K562 (cell line): ENCODE results near the gene CARD10. TPM values are rescaled to one million over a fixed set of nuclear protein-coding genes. Genes with fewer than 3 reads are reported as not detected.

Experiments used
- ATAC-seq: fragments of 200-7000 bp; cut with Tn5 transposase; 3 replicates; pipeline ENCODE4 v1.9.1; 2020; ENCODE audit warnings: moderate library complexity
- BruUV-seq: library from RNA; stranded (reverse); fragments of 400-500 nt; replicated peaks from 2 replicates; lab custom pipeline; 2021; lab: Mats Ljungman, UMichigan
- CTCF ChIA-PET: fragments of 300-600 bp; formaldehyde crosslinking; extraction: SDS; loops from one replicate; lab custom pipeline; 2021; ENCODE audit warnings: low intra/inter-chr PET ratio; lab: Yijun Ruan, JAX
- POLR2A ChIA-PET: fragments of 300-600, 350-650 bp; sonication (Branson Sonifier 250); formaldehyde crosslinking; extraction: SDS; loops from one replicate; lab custom pipeline; 2021; ENCODE audit warnings: antibody characterized with exemption, inconsistent platforms; lab: Yijun Ruan, JAX
- DNase-seq, 4 experiments: peaks; one replicate each; pipeline versions ENCODE4 v3.0.0 to v3.0.0-alpha.2; 2011 to 2018; ENCODE audit warnings: low spot score in 3 of 4, mixed read lengths in 3 of 4; ENCODE audit errors: extremely low read depth in 1 of 4
- FAIRE-seq: peaks from 2 replicates; lab custom pipeline; 2011; peaks lifted over from hg19 to GRCh38; lab: Jason Lieb, UNC
- H2AFZ ChIP-seq: 2 replicates; pipeline ENCODE4 v1.6.0; 2011; ENCODE audit warnings: low read depth, low read length, control low read depth, inconsistent platforms
- H3K27ac ChIP-seq: fragments of 200-600 bp; 3 replicates; pipeline ENCODE4 v1.8.0; 2011; ENCODE audit warnings: low read depth, mild to moderate bottlenecking, control low read depth, inconsistent platforms, low read length, moderate library complexity, mixed read lengths; ENCODE audit errors: extremely low read depth
- H3K27me3 ChIP-seq, 2 experiments: fragments of 300-600 bp in 1 of 2; 2 replicates in 1 of 2; 3 replicates in 1 of 2; pipeline versions ENCODE4 v1.6.0 to v1.8.0; 2011; ENCODE audit warnings: inconsistent platforms in 2 of 2, low read length in 2 of 2, mild to moderate bottlenecking in 1 of 2, mixed read lengths in 1 of 2, moderate library complexity in 1 of 2; ENCODE audit not compliant: control insufficient read depth in 2 of 2, insufficient read depth in 2 of 2
- H3K36me3 ChIP-seq: fragments of 300-600 bp; 3 replicates; pipeline ENCODE4 v1.8.0; 2011; ENCODE audit warnings: mild to moderate bottlenecking, low read length, inconsistent platforms; ENCODE audit not compliant: control insufficient read depth, insufficient read depth
- H3K4me1 ChIP-seq, 2 experiments: fragments of 200-600 bp in 1 of 2; replicated peaks in 1 of 2; 2 replicates in 1 of 2; 3 replicates in 1 of 2; pipeline versions ENCODE4 v1.5.1 to v1.8.0; 2011; ENCODE audit warnings: inconsistent platforms in 2 of 2, low read length in 2 of 2, mild to moderate bottlenecking in 1 of 2, mixed read lengths in 1 of 2, moderate library complexity in 1 of 2; ENCODE audit not compliant: control insufficient read depth in 2 of 2, insufficient read depth in 2 of 2
- H3K4me2 ChIP-seq: 2 replicates; pipeline ENCODE4 v1.6.1; 2011; ENCODE audit warnings: low read length, control low read depth, inconsistent platforms, mixed read lengths; ENCODE audit not compliant: insufficient read depth
- H3K4me3 ChIP-seq: fragments of 200-600 bp; sonication (generic), shearing (Covaris generic); 2 replicates; pipeline ENCODE4 v1.5.1; 2016; ENCODE audit warnings: control low read depth, inconsistent platforms
- H3K79me2 ChIP-seq: fragments of 200-600 bp; 3 replicates; pipeline ENCODE4 v1.8.0; 2011; ENCODE audit warnings: low read length, inconsistent platforms; ENCODE audit not compliant: control insufficient read depth, insufficient read depth
- H3K9ac ChIP-seq, 2 experiments: 2 replicates each; pipeline versions ENCODE4 v1.6.0 to v1.6.1; 2011; ENCODE audit warnings: low read depth in 2 of 2, low read length in 2 of 2, control low read depth in 1 of 2, inconsistent platforms in 1 of 2, mild to moderate bottlenecking in 1 of 2, mixed read lengths in 1 of 2; ENCODE audit not compliant: insufficient read depth in 1 of 2
- H3K9me1 ChIP-seq: one replicate; pipeline ENCODE4 v1.6.0; 2011; ENCODE audit warnings: inconsistent platforms, mild to moderate bottlenecking, low read length, moderate library complexity; ENCODE audit not compliant: control insufficient read depth, insufficient read depth
- H3K9me3 ChIP-seq: replicated peaks from 2 replicates; pipeline ENCODE4 v1.5.1; 2011; ENCODE audit warnings: low read depth, low read length, inconsistent platforms; ENCODE audit not compliant: control insufficient read depth, insufficient read depth
- H4K20me1 ChIP-seq: replicated peaks from 2 replicates; pipeline ENCODE4 v1.6.1; 2011; ENCODE audit warnings: low read length, inconsistent platforms, mixed read lengths; ENCODE audit not compliant: control insufficient read depth, insufficient read depth
- PHF8 ChIP-seq: fragments of 200-600 bp; sonication (generic); IDR thresholded peaks from 2 replicates; pipeline ENCODE4 v1.6.1; 2012; ENCODE audit warnings: mixed run types, mild to moderate bottlenecking, inconsistent platforms, low read length, moderate library complexity, borderline replicate concordance
- POLR2G ChIP-seq: fragments of 200-400 bp; formaldehyde crosslinking; IDR thresholded peaks from 2 replicates; pipeline ENCODE4 v1.6.1; 2017; ENCODE audit warnings: low read depth, mild to moderate bottlenecking, antibody characterized with exemption, low read length, moderate library complexity
- PTBP1 ChIP-seq: fragments of 200-400 bp; formaldehyde crosslinking; IDR thresholded peaks from 2 replicates; pipeline ENCODE4 v1.6.1; 2017; ENCODE audit warnings: low read depth, low read length
- SIX5 ChIP-seq, 2 experiments: IDR thresholded peaks; 2 replicates each; pipeline ENCODE4 v1.6.1; 2011; ENCODE audit warnings: low read length in 2 of 2, borderline replicate concordance in 1 of 2, low read depth in 1 of 2, mild to moderate bottlenecking in 1 of 2, moderate library complexity in 1 of 2; ENCODE audit not compliant: insufficient read depth in 1 of 2
- SMARCC2 ChIP-seq: fragments of 450-650 bp; IDR thresholded peaks from 2 replicates; pipeline ENCODE4 v1.6.1; 2017; ENCODE audit warnings: antibody characterized with exemption, moderate library complexity, mild to moderate bottlenecking, low read depth
- SMC3 ChIP-seq: conservative IDR thresholded peaks from 2 replicates; pipeline ENCODE4 v1.6.1; 2011; ENCODE audit warnings: low read depth, low read length, improper control_type of control experiment; ENCODE audit not compliant: insufficient read depth
- SRSF3 ChIP-seq: fragments of 200-400 bp; formaldehyde crosslinking; IDR thresholded peaks from 2 replicates; pipeline ENCODE4 v1.6.1; 2016; ENCODE audit warnings: mild to moderate bottlenecking, low read length, moderate library complexity; ENCODE audit not compliant: insufficient read depth
- TEAD2 ChIP-seq: fragments of 450-650 bp; IDR thresholded peaks from 2 replicates; pipeline ENCODE4 v1.6.1; 2016; ENCODE audit warnings: missing genetic modification characterization, control low read depth, missing compliant biosample characterization
- ZC3H8 ChIP-seq: fragments of 450-650 bp; IDR thresholded peaks from 2 replicates; pipeline ENCODE4 v1.6.1; 2017
- ZNF764 ChIP-seq: fragments of 250-450 bp; sonication (Bioruptor Pico); IDR thresholded peaks from 2 replicates; pipeline ENCODE4 v1.4.0; 2020; ENCODE audit warnings: low read depth, mild to moderate bottlenecking, moderate library complexity
- WGBS: fragments of 100-300 bp; shearing (Covaris generic); methylation state at CpG from one replicate; pipeline ENCODE4 v1.1.6; 2016; ENCODE audit warnings: low coverage, mixed read lengths; ENCODE audit not compliant: insufficient coverage; ENCODE audit errors: missing lambda C conversion rate; 5-methylcytosine and 5-hydroxymethylcytosine counted together
- in situ Hi-C: fragments of 300-500 bp; cut with MboI; formaldehyde crosslinking; loops from 4 replicates; pipeline ENCODE4 v1.15.0; 2018; ENCODE audit warnings: inconsistent platforms, mixed read lengths
- intact Hi-C: fragments of 100-400 bp; cut with micrococcal nuclease; formaldehyde crosslinking; loops from 2 replicates; pipeline ENCODE4 v1.14.2; 2022
- polyA plus RNA-seq, 8 experiments: library from polyadenylated mRNA; depleted of rRNA in 4 of 8; stranded (reverse) in 5 of 8; unstranded in 3 of 8; fragments of >200 nt; fragmentation: Nextera tagmentation in 2 of 8; fragmentation: Illumina TruSeq in 1 of 8; extraction: Ambion mirVana in 2 of 8; extraction: Trizol in 1 of 8; gene quantifications; 2 replicates each; pipeline versions ENCODE4 v1.2.1 to v1.2.3, GENCODE V29; 2011 to 2014; ENCODE audit warnings: inconsistent platforms in 1 of 8, missing spikeins in 1 of 8
- total RNA-seq, 7 experiments: library from RNA; depleted of rRNA in 6 of 7; stranded (reverse); fragments of >200 nt in 6 of 7; fragmentation: Illumina TruSeq in 2 of 7; extraction: Trizol in 2 of 7; gene quantifications; 2 replicates each; pipeline versions ENCODE4 v1.2.1 to v1.2.3, GENCODE V29; 2011 to 2021; ENCODE audit warnings: low replicate concordance in 1 of 7
- TF ChIP-seq, protein P1 (sequence below), 3 experiments: IDR thresholded peaks in 2 of 3; conservative IDR thresholded peaks in 1 of 3; 2 replicates each; pipeline ENCODE4 v1.5.1; 2011 to 2012; ENCODE audit warnings: low read length in 3 of 3, mild to moderate bottlenecking in 3 of 3, control low read depth in 2 of 3, improper control_type of control experiment in 1 of 3, inconsistent platforms in 1 of 3, low read depth in 1 of 3, mixed read lengths in 1 of 3, moderate library complexity in 1 of 3; ENCODE audit not compliant: insufficient read depth in 2 of 3

Gene CARD10
- total and polyA plus RNA-seq, 9 of the 15 experiments (the other 6 are each of a cell fraction or from before 2014, with no cell fraction given), result 0.13 to 5.8 (median 1.6) TPM

DNA sequence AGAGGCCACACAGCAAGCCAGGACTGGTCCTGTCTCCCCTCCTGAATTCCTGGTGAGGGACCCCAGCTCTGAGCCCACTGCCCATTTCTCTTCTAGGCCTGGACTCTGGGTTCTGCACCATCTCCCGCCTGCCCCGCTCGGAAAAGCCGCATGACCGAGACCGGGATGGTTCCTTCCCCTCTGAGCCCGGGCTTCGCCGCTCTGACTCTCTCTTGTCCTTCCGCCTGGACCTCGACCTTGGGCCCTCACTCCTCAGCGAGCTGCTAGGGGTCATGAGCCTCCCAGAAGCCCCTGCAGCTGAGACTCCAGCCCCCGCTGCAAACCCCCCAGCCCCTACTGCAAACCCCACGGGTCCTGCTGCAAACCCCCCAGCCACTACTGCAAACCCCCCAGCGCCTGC is 48.8 kb upstream of the CARD10 start:
- no TSS peak for BruUV-seq

DNA sequence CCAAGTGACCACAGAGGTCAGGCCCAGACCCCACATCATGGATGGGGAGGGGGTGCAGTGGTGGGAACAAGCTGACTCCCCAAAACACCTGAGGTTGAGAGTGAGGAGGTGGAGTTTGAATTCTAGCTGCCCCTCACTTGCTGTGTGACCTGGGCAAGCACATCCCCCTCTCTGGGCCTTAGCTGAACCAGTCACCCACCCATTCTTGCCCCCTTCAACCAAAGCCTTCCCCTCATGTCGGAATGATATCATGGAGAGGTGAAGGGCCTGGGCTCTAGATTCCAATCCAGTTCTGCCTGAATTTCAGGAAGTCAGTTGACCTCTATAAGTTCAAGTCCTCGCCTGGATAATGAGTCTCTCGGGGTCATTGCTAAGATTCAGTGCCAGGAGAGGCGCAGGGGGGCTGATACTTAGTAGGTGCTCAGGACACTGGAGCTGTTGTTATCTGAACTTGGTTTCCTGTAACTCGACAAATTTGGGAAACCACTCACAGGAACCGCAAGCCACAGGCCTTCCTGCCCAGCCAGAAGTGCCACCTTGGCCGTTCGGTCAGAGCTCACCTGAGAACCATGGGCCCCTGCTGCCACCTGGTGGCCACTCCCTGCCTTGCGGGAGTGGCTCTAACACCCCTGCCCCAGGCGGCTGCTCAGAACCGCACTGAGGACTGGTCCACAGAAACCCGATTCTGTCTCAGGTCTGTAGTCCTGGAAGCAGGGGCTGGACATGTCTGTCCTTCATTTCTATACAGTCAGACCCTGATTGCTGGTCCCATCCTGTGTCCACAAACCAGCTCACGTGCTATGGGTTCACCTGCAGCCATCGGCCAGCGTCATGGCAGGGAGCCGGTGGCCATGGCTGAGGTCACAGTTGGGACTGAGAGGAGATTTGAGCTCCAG is 47.9 kb upstream of the CARD10 start:
- Histone ChIP-seq H3K4me2 (no peak overlapping the region), H3K9me1 (peaks cover 8% of the 10 kb centered on the region), H2AFZ (no peak overlapping the region), H3K27ac (no peak overlapping the region), H3K9me3 (no peaks in the 10 kb centered on the region), H3K27me3 (no peaks in the 10 kb centered on the region), H3K79me2 (peaks cover 51% of the 10 kb centered on the region), H3K4me1 (peaks cover 25 to 50% of the 10 kb centered on the region in 2 experiments), H3K4me3 (no peak overlapping the region), H3K9ac (no peak overlapping the region), H3K36me3 (peaks cover 54% of the 10 kb centered on the region; the same call in 2 of the 3 replicates), H4K20me1 (peaks cover 59% of the 10 kb centered on the region)
- BruUV-seq, result no TSS peak
- CTCF ChIA-PET, result interaction anchor here (0.6 to 2.0 kb wide), 3 partner anchors 22 to 34 kb away, joined by 8 to 18 read pairs (median 11); no protein-coding TSS in a partner anchor
- intact Hi-C loops (loop anchor here (1.0 kb wide), 2 partner anchors 22 to 27 kb away; no protein-coding TSS in a partner anchor), in situ Hi-C loops (no loop called here)
- peak; percentile 49 for ATAC-seq
- peak; percentile 71 for FAIRE-seq
- POLR2A ChIA-PET, result interaction anchor here (0.5 to 3.0 kb wide), 16 partner anchors 9 to 293 kb away, joined by 3 to 17 read pairs (median 4); no protein-coding TSS in a partner anchor
- DNase-seq, result peak in 3 of 4 experiments; percentile 44 to 74 (median 66)
- WGBS, result 62% methylated on average over 16 of the region's 16 CpGs
- TF ChIP-seq POLR2G (peak; percentile 36; the same call in 1 of the 2 replicates), SIX5 (IDR thresholded peaks at IDR 0.05; ENCODE audit: borderline replicate concordance in 1 of 2, insufficient read depth in 1 of 2, low read depth in 1 of 2, low read length in 2 of 2) (no peak), TEAD2 (tag) (no peak), SMARCC2 (no peak), PHF8 (no peak), SMC3 (peak; percentile 83), PTBP1 (0 out of 2 replicates have a peak, but pooled peaks have one; percentile 15), ZNF764 (CRISPR knock-in tag) (no peak), SRSF3 (no peak)
- TF ChIP-seq, protein P1, sequence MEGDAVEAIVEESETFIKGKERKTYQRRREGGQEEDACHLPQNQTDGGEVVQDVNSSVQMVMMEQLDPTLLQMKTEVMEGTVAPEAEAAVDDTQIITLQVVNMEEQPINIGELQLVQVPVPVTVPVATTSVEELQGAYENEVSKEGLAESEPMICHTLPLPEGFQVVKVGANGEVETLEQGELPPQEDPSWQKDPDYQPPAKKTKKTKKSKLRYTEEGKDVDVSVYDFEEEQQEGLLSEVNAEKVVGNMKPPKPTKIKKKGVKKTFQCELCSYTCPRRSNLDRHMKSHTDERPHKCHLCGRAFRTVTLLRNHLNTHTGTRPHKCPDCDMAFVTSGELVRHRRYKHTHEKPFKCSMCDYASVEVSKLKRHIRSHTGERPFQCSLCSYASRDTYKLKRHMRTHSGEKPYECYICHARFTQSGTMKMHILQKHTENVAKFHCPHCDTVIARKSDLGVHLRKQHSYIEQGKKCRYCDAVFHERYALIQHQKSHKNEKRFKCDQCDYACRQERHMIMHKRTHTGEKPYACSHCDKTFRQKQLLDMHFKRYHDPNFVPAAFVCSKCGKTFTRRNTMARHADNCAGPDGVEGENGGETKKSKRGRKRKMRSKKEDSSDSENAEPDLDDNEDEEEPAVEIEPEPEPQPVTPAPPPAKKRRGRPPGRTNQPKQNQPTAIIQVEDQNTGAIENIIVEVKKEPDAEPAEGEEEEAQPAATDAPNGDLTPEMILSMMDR (IDR thresholded peaks at IDR 0.05 in 2 of 3, conservative IDR thresholded peaks at IDR 0.05 in 1 of 3; ENCODE audit: insufficient read depth in 2 of 3, low read depth in 1 of 3, low read length in 3 of 3), result peak; percentile 74 to 86 (median 75)

More for the DNA sequence above, 48.8 kb upstream of the CARD10 start:
- Histone ChIP-seq H3K9me1 (peaks cover 8% of the 10 kb centered on the region), H3K27me3 (no peaks in the 10 kb centered on the region), H4K20me1 (peaks cover 59% of the 10 kb centered on the region), H3K79me2 (peaks cover 42% of the 10 kb centered on the region), H3K36me3 (peaks cover 48% of the 10 kb centered on the region; the same call in 2 of the 3 replicates), H3K4me2 (no peak overlapping the region), H3K9me3 (no peaks in the 10 kb centered on the region), H3K9ac (no peak overlapping the region), H3K27ac (no peak overlapping the region), H3K4me3 (no peak overlapping the region), H2AFZ (no peak overlapping the region), H3K4me1 (peaks cover 18 to 41% of the 10 kb centered on the region in 2 experiments; a peak in 4 of 5 replicates)
- DNase-seq (no peak), ATAC-seq (no peak), FAIRE-seq (no peak)
- ChIA-PET POLR2A (interaction anchor here (0.5 to 3.0 kb wide), 12 partner anchors 8 to 613 kb away, joined by 3 to 17 read pairs (median 4); no protein-coding TSS in a partner anchor), CTCF (interaction anchor here (1.7 to 2.0 kb wide), 2 partner anchors 23 to 29 kb away, joined by 11 to 18 read pairs; no protein-coding TSS in a partner anchor)
- TF ChIP-seq ZC3H8, result no peak
- in situ Hi-C loops (no loop called here), intact Hi-C loops (no loop called here)
- WGBS, result no CpG with 5 or more reads among the region's 15 CpGs
